ENCODE data around the gene GORASP2. TPM values are rescaled to one million over a fixed set of nuclear protein-coding genes. Genes with fewer than 3 reads are reported as not detected.

Gene GORASP2
- total and polyA plus RNA-seq, 10 donors = 17.3 to 57.5 (median 50.6) TPM

- H3K9me3 ChIP-seq = no peaks in the 10 kb centered on the region
- no peak overlapping the region for H3K27ac ChIP-seq
- H3K36me3 ChIP-seq = peaks cover 0 to 50% (median 33%) of the 10 kb centered on the region in 6 donors
- WGBS, 5 donors = 58 to 84% (median 71%) methylated on average over 2 of the region's 2 CpGs
- no peaks in the 10 kb centered on the region for H3K27me3 ChIP-seq (replicated peaks in 1 of 7)
- TF ChIP-seq CTCF (IDR thresholded peaks at IDR 0.05 in 8 of 11, conservative IDR thresholded peaks at IDR 0.05 in 3 of 11) = no peak
- no peak for TF ChIP-seq POLR2AphosphoS5 (IDR thresholded peaks at IDR 0.05)
- TF ChIP-seq POLR2A (IDR thresholded peaks at IDR 0.05) = no peak
- DNase-seq = no peak
- no peak overlapping the region for H3K4me3 ChIP-seq
- intact Hi-C loops (cut with DNase I; ENCODE audit: low total_unique reads) = no loop called here
- H3K4me1 ChIP-seq = peaks cover 0 to 32% (median 9%) of the 10 kb centered on the region in 6 donors
Measured at GRCh38 chr2:170969030-170969429, 40.0 kb downstream of the GORASP2 start.

GRCh38 chr2:170969872-170970496, 40.9 kb downstream of the GORASP2 start:
- no peak for DNase-seq
- Histone ChIP-seq H3K9me3 (no peaks in the 10 kb centered on the region), H3K27me3 (replicated peaks in 1 of 7) (no peaks in the 10 kb centered on the region), H3K27ac (no peak overlapping the region), H3K4me1 (peaks cover 0 to 36% (median 14%) of the 10 kb centered on the region in 6 donors), H3K4me3 (no peak overlapping the region), H3K36me3 (peaks cover 0 to 41% (median 24%) of the 10 kb centered on the region in 6 donors)
- intact Hi-C loops (cut with DNase I; ENCODE audit: low total_unique reads) = loop anchor here (10.0 kb wide), 2 partner anchors 185 to 1135 kb away; partner anchors contain the start of gene DLX2
- 51 to 62% (median 55%) methylated on average over 10 of the region's 10 CpGs for WGBS, 5 donors
- TF ChIP-seq POLR2A (IDR thresholded peaks at IDR 0.05) = no peak
- TF ChIP-seq POLR2AphosphoS5 (IDR thresholded peaks at IDR 0.05) = no peak
- no peak for TF ChIP-seq CTCF (IDR thresholded peaks at IDR 0.05 in 8 of 11, conservative IDR thresholded peaks at IDR 0.05 in 3 of 11)

- intact Hi-C loops (cut with DNase I; ENCODE audit: low total_unique reads) = loop anchor here (10.0 kb wide), 2 partner anchors 184 to 1134 kb away; partner anchors contain the start of gene DLX2
- WGBS, 5 donors = 80 to 85% (median 81%) methylated on average over 3 of the region's 3 CpGs
- TF ChIP-seq CTCF (IDR thresholded peaks at IDR 0.05 in 8 of 11, conservative IDR thresholded peaks at IDR 0.05 in 3 of 11) (no peak), POLR2AphosphoS5 (IDR thresholded peaks at IDR 0.05) (no peak), POLR2A (IDR thresholded peaks at IDR 0.05) (no peak)
- no peaks in the 10 kb centered on the region for H3K27me3 ChIP-seq (replicated peaks in 1 of 7)
- DNase-seq = no peak
- no peak overlapping the region for H3K27ac ChIP-seq
- peaks cover 0 to 36% (median 14%) of the 10 kb centered on the region in 6 donors for H3K4me1 ChIP-seq
- no peak overlapping the region for H3K4me3 ChIP-seq
- H3K9me3 ChIP-seq = no peaks in the 10 kb centered on the region
- H3K36me3 ChIP-seq = peaks cover 0 to 30% (median 13%) of the 10 kb centered on the region in 6 donors
Measured at GRCh38 chr2:170971071-170971470, 42.0 kb downstream of the GORASP2 start.
